NCI-H226 (cell line): ENCODE data around the gene PLXNB2.
A peak's percentile ranks its signal among the peaks of the same experiment; 100 is the strongest.
"Not testable (repeated sequence)": the region's sequence is repeated elsewhere in the genome, so short reads cannot be mapped to it uniquely, and the experiment has no call there.

ENCODE experiments used
- DNase-seq: peaks from one replicate; pipeline ENCODE4 v3.0.0-alpha.2; 2015

The PLXNB2 gene

DNA sequence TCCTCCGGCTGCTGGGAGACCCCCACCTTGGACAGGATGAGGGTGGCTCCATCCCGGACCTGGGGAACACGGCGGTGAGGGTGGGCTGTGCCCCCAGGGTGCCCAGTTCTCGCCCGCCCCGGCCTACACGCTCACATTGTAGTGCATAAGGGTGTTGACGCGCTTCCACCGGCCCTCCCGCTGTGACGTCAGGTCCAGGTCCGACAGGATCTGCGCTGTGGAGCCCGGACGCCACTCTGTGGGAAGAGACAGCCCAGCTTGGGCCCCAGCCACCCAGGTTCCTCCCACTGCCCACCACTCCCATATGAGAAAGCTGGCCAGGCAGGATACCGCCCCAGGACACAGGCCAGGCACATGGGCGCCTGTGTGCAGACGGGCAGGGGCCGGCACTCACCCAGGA is 29.0 kb downstream of the PLXNB2 start:
- no peak for DNase-seq

DNA sequence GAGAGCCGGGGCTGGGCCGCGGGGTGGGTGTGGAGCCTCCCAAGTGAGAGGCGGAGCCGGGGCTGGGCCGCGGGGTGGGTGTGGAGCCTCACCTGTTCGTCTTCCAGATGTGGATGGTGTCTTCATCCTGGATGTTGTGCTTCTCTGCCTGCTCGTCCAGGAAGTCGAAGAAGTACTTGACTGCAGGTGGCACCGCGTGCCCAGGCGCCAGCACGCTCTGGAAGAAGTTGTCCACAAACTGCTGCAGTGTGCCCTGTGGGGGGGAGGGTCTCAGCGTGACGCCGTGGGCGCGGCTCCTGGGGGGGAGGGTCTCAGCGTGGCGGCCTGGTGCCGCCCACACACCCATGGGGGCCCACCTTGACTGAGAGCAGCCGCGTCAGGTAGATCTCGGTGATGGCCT is 29.7 kb downstream of the PLXNB2 start:
- DNase-seq: no peak

DNA sequence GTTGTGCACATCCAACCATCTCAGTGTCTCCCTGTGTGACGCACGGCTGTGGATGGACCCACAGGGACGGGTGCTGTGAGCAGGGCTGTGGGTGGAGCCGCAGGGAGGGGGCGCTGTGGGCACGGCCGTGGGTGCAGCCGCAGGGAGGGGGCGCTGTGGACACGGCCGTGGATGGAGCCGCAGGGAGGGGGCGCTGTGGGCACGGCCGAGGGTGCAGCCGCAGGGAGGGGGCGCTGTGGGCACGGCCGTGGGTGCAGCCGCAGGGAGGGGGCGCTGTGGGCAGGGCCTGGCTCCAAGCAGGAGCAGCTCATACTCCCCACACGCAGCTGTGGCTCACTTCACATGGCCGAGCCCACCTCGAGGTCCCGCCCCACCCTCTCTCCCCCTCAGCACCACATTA is 31.3 kb downstream of the PLXNB2 start:
- no peak for DNase-seq

DNA sequence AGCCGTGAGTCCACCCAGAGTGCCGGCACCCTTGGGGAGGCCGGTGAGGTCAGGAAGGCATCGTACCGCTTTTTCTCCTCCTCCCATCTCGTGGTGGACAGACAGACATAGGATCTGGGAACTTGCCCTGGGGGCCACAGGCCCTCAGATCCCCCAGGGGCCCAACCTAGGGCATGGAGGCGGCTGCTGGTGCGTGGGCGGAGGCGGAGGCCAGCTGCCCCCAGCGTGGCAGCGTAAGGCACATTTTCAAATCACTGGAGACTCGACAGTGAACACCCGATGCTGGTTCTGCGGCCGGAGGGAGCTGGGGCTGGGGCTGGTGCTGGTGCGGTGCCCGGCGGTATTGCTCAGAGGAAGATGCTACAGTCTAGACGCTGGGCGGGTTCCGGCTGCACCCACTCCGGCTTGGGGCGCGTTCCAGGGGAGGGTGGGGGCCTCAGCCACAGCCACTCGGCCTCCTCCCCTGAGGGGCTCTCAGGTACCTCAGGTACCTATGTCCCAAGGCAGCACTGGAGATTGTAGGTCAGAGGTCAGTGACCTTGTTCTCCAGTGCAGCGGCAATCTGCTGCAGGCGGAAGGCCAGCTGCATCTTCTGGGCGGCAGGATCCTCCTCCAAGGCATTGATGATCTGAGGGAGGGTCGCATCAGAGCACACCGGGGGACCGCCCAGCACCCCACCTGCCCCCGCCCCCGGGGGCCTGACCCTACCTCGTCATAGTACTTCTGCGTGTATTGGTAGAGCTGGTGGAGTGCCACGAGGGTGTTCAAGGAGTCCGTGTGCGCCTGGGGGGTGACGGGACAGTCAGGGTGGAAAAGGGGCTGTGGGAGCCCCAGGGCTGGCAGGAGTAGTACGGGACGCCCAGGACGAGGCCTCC is 32.0 kb downstream of the PLXNB2 start:
- DNase-seq: no peak

DNA sequence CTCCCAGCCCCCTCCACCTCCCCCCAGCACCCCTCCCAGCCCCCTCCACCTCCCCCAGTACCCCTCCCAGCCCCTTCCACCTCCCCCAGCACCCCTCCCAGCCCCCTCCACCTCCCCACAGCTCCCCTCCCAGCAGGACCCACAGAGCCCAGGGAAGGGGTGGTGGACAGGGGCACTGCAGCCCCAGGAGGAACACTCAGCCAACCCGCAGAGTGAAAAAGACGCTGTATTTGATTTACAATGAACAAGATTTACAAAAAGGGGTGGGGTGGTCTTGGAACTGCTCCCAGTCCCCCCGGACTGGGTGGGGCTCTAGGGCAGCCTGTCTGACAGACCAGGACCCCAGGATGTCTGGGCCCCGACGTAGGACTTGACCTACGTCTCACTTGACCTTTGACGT is 32.7 kb downstream of the PLXNB2 start:
- no peak for DNase-seq

DNA sequence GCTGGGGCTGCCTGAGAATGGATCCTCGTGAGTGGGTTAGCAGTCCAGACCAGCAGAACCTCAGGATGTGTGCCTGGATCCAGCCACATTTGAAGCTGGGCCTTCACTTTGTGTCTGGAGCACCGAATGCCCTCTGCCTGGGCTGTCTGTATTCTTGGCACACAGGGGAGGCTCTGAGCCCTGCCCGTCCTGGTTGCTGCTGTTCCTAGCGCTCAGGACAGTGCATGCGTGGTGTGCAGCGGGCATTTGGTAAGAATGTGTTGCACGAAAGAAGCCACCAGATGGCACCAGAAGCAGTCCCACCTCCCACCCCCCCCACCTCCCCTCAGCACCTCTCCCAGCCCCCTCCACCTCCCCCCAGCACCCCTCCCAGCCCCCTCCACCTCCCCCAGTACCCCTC is 33.1 kb downstream of the PLXNB2 start:
- no peak for DNase-seq

DNA sequence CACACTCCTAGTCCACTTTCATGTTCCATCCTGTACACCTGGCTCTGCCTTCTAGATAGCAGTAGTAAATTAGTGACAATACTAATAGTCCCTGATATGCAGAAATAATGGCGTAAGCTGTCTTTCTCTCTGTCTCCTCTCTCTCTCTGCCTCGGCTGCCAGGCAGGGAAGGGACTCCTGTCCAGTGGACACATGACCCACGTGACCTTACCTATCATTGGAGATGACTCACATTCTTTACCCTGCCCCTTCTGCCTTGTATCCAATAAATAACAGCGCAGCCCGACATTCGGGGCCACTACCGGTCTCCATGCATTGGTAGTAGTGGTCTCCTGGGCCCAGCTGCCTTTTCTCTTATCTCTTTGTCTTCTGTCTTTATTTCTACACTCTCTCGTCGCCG is 33.7 kb downstream of the PLXNB2 start:
- not testable (repeated sequence) for DNase-seq

DNA sequence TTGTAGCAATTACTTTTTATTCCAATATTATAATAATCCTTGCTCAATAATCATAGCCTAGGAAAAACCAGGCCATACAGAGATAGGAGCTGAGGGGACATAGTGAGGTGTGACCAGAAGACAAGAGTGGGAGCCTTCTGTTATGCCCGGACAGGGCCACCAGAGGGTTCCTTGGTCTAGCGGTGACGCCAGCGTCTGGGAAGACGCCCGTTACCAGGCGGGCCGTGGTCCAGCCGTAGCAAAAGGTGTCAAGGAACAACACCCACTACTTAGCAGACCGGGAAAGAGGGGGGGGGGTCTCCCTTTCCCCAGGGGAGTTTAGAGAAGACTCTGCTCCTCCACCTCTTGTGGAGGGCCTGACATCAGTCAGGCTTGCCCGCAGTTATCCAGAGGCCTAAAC is 34.1 kb downstream of the PLXNB2 start:
- not testable (repeated sequence) for DNase-seq

DNA sequence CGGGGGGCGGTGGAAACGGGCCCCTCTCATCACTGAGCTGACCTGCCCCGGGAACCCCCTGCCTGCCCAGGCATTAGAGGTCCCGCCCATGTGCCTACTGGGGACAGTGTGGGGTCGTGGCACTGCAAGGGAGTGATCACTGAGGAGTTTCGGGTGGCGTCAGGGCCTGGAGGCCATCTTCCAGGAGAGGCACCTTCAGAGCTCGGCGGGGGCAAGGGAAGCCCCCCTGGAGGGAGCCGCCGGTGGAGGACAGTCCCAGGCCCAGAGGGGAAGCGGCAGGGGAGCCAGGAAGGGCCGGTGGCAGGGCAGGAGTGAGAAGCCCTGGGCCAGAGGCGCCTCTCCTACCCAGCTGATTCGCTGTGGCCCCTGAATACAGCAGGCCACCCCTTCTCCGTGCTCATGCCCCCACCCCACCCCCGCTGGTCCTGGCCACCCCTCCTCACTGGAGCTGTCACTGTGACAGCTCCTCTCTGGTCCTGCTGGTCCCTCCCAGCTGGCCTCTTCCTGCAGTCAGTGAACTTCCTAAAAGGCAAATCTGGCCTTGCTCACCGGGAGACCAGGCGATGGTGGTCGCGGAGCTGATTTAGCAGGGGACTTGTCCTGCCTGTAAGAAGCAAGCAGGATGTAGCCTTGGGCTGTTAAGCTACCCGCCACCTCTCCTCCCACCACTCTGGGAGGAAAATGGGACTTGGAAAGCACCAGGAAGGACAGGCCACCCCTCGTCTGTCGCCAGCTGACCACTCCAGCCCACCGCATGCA is 35.2 kb downstream of the PLXNB2 start:
- DNase-seq: no peak

DNA sequence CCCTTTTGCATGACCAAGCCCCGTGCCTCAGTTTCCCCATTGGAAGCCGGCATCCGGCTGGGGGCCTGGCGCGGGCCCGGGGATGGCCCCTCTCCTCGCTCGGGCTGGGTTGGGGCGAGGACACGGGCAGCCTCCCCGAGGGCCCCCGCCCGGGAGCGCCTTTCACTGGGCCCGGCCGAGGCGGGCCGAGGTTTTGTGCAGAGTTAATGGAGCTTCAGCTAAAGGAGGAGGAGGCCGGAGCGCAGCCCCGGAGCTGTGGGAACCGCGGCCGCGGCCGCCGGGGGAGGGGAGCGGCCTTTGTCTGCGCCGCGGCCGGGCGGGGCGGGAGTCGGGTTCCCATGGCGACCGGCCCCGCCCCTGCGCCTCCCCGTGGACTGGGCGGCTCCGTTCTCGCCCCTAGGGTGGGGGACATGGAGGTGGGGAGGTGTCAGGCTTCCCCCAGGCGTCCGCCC is 35.9 kb downstream of the PLXNB2 start:
- peak; percentile 46 for DNase-seq

DNA sequence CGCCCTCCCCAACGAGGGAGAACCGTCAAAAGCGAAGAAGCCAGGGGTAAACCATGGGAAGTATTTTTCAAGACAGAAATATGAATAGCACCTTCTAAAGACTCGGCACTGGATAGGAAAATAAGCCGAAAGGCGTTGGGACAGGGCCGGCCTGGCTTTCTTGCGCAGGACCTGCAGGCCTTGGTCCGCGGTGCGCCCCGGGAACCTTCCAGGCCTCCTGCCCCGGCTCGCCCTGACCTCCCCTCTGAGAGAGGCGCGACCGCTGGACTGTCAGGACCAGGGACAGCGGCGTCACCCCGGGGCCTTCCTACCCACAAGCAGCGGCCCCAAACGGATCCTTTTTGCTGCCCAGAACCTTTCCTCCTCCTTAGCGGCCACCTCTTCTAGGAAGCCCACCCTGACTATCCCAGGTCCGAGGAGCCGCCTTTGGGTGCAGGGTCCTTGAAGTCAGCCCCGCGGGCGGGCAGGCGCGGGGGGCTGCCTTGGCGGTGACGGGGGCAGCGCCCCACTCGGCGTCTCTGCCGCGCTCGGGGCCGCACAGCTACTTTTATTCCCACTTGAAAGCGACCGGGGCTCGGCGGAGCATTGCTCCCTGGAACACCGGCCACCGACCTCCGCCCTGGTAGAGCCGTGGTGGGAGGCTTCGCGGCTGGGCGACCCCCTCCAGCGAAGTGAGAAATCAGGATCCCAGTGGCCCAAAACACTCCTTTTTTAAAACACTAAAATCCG is 36.6 kb downstream of the PLXNB2 start:
- peak; percentile 10 for DNase-seq

DNA sequence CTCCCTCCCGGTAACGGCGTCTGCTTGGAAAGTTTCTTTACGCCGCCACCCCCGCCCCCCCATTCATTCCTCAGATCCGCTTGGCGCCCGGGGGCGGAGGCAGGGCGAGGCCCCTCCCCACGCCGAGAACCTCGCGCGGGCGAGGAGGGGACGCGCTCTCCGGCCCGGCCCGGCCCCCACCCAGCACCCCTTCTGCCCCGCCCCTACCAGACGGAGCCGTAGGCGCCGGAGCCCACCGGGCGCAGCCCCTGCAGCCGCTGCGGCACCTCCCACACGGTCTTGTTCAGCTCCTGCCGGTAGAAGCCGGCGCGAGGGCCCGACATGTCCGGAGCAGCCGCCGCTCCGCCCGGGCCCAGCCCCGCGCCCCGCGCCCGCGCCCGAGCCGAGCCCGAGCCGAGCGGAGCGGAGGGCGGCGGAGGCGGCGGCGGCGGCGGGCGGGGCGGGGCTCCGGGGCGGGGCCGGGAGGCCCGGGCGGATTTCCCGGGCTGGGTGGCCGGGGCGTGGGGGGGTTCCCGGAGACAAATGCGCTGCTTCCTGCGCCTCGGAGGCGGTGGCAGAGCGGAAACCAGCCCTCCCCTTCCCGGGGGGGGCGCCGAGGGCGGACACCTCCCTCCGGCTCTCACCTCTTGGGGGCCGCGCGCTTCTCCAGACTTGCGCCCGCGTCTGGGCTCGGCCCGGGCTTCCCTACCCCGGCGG is 37.3 kb downstream of the PLXNB2 start, which contains the start of gene MAPK11:
MAPK11 (minus strand) TSS at position 411 of the 696 bp plus-strand sequence; CDS start at position 323, 88 bp downstream.
- DNase-seq: peak; percentile 56

DNA sequence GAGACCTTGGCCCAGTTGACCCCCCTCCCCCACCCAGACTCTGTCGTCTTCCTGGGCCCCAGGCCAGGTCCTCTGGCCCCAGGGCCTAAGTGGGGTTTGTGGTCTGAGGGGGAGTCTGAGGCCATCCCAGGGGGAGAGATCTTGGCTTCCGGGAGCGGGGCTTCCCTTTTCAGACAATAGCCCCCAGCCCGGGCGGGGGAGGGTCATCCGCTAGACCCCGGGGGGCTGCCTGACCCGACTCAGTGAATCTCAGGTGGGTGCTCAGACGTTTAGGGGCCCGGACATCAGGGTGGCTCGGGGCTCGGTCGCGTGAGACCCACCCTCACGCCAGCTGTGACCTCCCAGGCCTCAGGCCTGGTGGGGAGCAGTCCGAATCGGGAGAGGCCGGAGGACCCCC is 37.9 kb downstream of the PLXNB2 start:
- no peak for DNase-seq

DNA sequence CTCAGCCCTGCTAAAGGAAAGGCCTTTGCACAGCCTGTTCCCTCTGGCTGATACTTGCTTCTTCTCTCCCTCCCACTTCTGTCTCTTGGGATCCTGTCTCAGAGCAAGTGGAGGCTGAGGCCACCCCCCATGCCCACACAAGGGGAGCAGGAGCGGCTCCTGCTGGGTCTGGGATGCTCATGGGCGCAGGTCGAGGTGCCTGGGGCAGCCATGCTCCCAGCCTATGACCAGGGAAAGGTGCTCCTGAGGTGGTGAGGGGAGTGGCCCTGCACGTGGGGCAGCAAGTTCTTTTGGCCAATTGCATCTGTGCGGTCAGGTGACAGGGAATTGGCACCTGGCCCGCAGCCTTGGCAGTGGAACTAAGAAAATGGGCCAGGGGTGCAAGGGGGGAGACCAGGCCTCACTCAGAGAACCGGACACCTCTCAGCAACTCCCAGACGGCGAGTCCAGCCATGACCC is 38.8 kb downstream of the PLXNB2 start:
- no peak for DNase-seq

DNA sequence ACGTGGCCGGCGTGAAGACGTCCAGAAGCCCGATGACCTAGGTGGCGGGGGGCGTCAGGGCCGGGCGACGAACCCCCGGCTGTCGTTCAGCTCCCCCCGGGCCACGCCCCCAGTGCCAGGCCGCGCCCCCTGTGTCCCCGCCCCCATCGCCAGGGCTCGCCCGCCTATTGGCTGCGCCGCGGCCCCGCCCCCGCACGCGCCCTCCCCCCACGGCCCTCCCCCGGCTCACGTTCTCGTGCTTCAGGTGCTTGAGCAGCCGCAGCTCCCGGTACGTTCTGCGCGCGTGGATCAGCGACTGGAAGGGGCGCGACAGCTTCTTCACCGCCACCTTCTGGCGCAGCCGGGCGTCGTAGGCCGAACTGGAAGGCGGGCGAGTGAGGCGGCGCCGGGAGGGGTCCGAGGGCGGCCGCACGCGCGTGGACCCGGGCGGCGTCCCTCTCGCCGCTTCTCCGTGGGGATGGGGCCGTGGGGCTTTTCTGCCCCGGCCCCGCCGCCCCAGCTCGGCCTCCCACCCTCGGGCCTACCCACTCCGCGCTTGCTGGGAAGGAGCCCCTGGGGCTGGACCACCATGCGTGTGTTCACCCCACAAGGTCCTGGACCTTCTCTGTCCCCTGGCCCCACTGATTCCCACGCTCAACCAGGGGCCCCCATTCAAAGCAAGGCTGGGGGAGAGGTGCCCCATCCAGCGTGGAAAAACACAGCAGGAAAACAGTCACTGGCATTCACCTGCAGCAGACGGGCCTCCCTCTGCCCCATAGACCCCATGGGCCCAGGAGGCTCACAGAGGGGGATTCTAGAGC is 39.7 kb downstream of the PLXNB2 start:
- no peak for DNase-seq

DNA sequence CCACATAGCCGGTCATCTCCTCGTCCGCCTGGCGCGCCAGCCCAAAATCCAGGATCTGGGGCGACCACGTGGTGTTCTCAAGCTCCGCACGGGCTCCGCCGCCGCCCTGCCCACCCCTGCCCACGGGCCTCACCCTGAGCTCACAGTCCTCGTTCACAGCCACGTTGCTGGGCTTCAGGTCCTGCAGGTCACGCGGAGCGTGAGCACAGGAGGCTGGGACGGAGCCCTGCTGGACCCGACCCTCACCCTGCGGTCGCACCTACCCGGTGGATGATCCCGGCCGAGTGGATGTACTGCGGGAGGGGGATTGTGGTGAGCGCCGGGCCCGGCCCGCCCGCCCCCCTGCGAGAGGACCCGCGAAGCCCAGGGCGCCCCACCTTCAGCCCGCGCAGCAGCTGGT is 40.5 kb downstream of the PLXNB2 start:
- DNase-seq: no peak

DNA sequence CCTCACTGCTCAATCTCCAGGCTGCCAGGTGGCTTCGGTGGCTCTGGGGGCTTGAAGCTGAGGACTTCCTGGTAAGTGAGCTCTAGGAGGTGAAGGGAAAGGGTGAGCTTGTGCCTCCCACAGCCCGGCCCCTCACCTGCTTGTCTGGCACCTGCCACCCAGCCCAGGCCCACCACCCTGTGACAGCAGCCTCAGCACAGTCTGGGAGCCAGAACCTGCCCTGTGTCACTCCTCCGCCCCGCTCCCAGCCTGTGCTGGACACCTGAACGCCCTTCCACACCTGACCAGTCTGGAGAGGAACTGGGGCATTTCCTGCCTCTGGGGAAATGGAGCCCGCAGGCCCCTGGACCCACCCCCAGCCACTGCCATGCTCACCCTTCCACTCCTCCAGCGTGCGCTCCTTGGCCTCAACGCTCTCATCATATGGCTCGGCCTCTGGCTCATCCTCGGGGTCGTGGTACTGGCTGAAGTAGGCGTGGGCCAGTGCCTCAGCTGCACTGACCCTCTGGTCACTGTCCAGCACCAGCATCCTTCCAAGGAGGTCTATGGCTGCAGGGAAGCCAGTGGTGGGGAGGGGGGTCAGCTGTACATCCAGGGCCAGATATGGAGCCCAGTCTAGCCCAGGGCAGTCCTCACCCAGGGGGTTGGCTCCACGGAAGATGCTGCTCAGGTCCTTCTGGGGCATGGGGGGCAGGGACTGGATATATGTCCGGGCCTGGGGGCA is 42.3 kb downstream of the PLXNB2 start:
- DNase-seq: no peak

DNA sequence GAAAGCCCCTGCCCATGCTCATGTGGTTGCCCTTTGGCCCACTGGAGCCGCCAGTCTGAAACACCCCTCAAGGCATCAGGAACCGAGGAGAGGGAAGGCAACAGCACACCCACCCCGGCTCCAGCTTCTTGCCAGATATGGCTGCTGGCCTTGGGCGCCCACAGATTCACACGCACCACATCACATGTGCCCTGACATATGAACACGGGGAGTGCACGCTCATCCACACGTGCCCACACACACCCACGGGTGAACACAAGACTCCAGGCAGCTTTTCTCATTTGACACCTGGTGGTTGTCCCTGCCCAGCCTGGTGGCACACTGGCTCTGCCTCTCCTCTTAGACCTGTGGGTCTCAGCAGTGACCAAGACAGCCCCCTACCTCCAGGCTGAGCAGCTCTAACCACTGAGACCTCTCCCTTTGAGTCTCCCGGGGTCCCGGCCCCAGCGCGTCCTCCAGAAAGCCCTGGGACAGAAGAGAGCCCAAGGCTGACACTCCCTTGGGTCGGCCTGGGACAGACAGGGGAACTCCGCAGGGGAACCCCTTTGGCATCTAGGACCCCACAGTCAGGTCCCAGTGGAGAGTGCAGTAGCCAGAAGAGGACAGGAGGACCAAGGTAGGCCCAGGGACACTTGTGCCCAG is 43.2 kb downstream of the PLXNB2 start:
- DNase-seq: no peak

DNA sequence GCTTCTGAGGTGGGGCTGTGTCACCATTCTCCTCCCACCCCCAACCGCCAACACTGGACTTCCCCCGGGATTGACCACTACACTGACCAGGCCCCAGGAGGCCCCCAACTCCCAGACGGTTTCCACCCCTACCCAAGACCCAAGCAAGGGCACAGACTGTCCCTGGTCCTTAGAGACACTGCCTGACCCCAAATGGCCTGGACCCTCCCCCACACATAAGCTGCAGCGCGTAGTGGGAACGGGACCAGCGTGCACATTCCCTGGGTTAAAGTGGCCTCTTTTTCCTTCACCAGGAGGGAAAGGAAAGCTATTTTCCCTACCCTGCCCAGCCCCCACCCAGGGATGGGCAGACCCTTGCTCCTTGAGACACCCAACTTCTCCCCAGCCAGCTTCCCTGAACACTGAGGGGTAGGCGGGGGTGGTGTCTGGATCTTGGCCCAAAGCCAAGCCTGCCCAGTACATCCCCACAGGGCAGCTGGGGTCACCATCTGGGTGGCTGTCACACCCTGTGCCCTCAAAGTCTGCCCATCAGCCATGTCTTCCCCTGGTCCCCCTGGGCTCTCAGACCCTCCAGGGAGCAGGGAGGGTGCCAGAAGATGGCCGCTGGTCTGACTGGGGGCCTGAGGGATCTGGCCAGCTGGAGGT is 44.4 kb downstream of the PLXNB2 start:
- DNase-seq: no peak

DNA sequence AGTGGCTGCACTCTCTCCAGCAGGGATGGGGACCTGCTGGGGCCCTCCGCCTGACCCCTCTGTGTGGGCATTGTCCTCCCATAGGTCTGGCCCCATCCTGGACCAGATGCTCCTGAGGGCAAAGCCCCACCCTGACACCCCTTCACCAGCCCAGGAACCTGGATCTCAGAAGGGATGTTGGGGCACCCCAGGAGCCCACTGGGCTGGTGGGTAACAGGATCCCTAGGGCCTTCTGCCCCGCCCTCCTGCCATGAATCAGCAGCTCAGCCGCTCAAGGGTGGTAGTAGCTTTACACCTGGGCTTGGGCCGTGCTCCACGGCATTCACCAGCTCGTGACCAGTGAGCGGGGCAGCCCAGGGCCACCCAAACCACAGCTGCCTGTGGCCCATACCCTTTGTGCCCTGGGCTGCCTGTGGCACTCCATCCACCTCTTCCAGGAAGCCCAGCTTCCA is 45.0 kb downstream of the PLXNB2 start:
- peak; percentile 30 for DNase-seq
